Measurements from ENCODE around the gene CDCA7L.

DNA sequence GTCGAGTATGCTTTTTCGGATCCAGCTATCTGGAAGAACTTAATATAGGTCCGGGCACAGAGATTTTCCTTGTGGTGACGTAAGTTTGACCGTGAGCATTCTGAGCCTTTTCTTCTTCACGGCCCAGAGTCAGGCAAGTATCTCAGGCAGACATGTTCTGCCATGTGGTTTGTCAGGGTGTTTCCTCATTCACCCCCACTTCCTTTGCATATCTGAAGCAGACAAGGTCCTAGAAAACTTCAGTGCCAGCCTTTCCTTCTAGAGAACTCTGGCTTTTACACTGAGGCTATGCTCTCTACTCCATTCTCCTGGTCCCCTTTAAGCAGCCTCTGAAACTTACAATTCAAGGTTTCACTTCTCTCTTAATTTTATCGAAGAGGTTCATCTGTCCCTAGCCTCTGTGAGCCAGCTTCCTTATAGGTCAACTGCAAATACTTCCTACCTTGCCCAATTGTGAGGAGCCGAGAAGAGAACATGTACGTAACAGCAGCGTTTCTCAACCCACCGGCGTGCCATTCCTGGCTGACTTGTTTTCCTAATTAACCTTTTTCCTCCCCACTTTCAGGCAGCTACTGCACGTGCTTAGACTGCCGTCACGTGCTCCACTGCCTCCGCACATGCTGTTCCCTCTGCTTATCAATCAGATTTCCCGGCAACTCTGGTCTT, 47.3 kb downstream of the CDCA7L start:
- TF ChIP-seq, protein P1, sequence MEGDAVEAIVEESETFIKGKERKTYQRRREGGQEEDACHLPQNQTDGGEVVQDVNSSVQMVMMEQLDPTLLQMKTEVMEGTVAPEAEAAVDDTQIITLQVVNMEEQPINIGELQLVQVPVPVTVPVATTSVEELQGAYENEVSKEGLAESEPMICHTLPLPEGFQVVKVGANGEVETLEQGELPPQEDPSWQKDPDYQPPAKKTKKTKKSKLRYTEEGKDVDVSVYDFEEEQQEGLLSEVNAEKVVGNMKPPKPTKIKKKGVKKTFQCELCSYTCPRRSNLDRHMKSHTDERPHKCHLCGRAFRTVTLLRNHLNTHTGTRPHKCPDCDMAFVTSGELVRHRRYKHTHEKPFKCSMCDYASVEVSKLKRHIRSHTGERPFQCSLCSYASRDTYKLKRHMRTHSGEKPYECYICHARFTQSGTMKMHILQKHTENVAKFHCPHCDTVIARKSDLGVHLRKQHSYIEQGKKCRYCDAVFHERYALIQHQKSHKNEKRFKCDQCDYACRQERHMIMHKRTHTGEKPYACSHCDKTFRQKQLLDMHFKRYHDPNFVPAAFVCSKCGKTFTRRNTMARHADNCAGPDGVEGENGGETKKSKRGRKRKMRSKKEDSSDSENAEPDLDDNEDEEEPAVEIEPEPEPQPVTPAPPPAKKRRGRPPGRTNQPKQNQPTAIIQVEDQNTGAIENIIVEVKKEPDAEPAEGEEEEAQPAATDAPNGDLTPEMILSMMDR (IDR thresholded peaks at IDR 0.05; ENCODE audit: low read depth, low read length, poor library complexity, severe bottlenecking), result no peak
- no peak for TF ChIP-seq EZH2phosphoT487 (IDR thresholded peaks at IDR 0.05; ENCODE audit: borderline replicate concordance, low read length)
